ENCODE data around the gene SSUH2. TPM values are rescaled to one million over a fixed set of nuclear protein-coding genes. Genes with fewer than 3 reads are reported as not detected.

The SSUH2 gene
- total RNA-seq, 1 donor from 2014 or later, result 0.52 TPM

GRCh38 chr3:8650583-8651416 is 6.2 kb upstream of the SSUH2 start:
- H3K27ac ChIP-seq (ENCODE audit: low read depth, low read length), result no peak overlapping the region
- peaks cover 0 to 6% (median 2%) of the 10 kb centered on the region in 3 donors for H3K27me3 ChIP-seq (ENCODE audit: control insufficient read depth in 3 of 3, insufficient read depth in 3 of 3, low read length in 3 of 3)
- H3K4me3 ChIP-seq (ENCODE audit: low read length in 3 of 3), result no peak overlapping the region
- no peaks in the 10 kb centered on the region for H3K4me1 ChIP-seq (ENCODE audit: control insufficient read depth in 3 of 3, insufficient read depth in 3 of 3, low read length in 3 of 3)
- H3K36me3 ChIP-seq (ENCODE audit: control insufficient read depth in 3 of 3, insufficient read depth in 3 of 3, low read length in 3 of 3), result no peaks in the 10 kb centered on the region
- H3K9ac ChIP-seq (ENCODE audit: low read depth in 1 of 3, low read length in 3 of 3), result peak overlapping the region in 1 of 3 donors; percentile 25
- peaks cover 2 to 3% (median 2%) of the 10 kb centered on the region in 3 donors for H3K9me3 ChIP-seq (ENCODE audit: control insufficient read depth in 3 of 3, low read length in 3 of 3)

GRCh38 chr3:8649757-8650156 is 5.2 kb upstream of the SSUH2 start:
- Histone ChIP-seq H3K36me3 (ENCODE audit: control insufficient read depth in 3 of 3, insufficient read depth in 3 of 3, low read length in 3 of 3) (no peaks in the 10 kb centered on the region), H3K27me3 (ENCODE audit: control insufficient read depth in 3 of 3, insufficient read depth in 3 of 3, low read length in 3 of 3) (peaks cover 0 to 6% (median 2%) of the 10 kb centered on the region in 3 donors), H3K4me3 (ENCODE audit: low read length in 3 of 3) (no peak overlapping the region)

GRCh38 chr3:8648909-8649741 is 4.5 kb upstream of the SSUH2 start:
- no peak overlapping the region for H3K9ac ChIP-seq (ENCODE audit: low read depth in 1 of 3, low read length in 3 of 3)
- peaks cover 0 to 6% (median 2%) of the 10 kb centered on the region in 3 donors for H3K27me3 ChIP-seq (ENCODE audit: control insufficient read depth in 3 of 3, insufficient read depth in 3 of 3, low read length in 3 of 3)
- H3K9me3 ChIP-seq (ENCODE audit: control insufficient read depth in 3 of 3, low read length in 3 of 3), result peaks cover 2 to 3% (median 2%) of the 10 kb centered on the region in 3 donors
- no peaks in the 10 kb centered on the region for H3K4me1 ChIP-seq (ENCODE audit: control insufficient read depth in 3 of 3, insufficient read depth in 3 of 3, low read length in 3 of 3)
- H3K36me3 ChIP-seq (ENCODE audit: control insufficient read depth in 3 of 3, insufficient read depth in 3 of 3, low read length in 3 of 3), result no peaks in the 10 kb centered on the region
- H3K4me3 ChIP-seq (ENCODE audit: low read length in 3 of 3), result no peak overlapping the region
- no peak overlapping the region for H3K27ac ChIP-seq (ENCODE audit: low read depth, low read length)

More at GRCh38 chr3:8649757-8650156, 5.2 kb upstream of the SSUH2 start:
- Histone ChIP-seq H3K4me1 (ENCODE audit: control insufficient read depth in 3 of 3, insufficient read depth in 3 of 3, low read length in 3 of 3) (no peaks in the 10 kb centered on the region), H3K9ac (ENCODE audit: low read depth in 1 of 3, low read length in 3 of 3) (no peak overlapping the region), H3K27ac (ENCODE audit: low read depth, low read length) (no peak overlapping the region), H3K9me3 (ENCODE audit: control insufficient read depth in 3 of 3, low read length in 3 of 3) (peaks cover 2 to 3% (median 2%) of the 10 kb centered on the region in 3 donors)

- Histone ChIP-seq H3K4me3 (ENCODE audit: low read length in 3 of 3) (no peak overlapping the region), H3K27ac (ENCODE audit: low read depth, low read length) (no peak overlapping the region), H3K36me3 (ENCODE audit: control insufficient read depth in 3 of 3, insufficient read depth in 3 of 3, low read length in 3 of 3) (no peaks in the 10 kb centered on the region), H3K9me3 (ENCODE audit: control insufficient read depth in 3 of 3, low read length in 3 of 3) (no peaks in the 10 kb centered on the region), H3K27me3 (ENCODE audit: control insufficient read depth in 3 of 3, insufficient read depth in 3 of 3, low read length in 3 of 3) (peaks cover 0 to 6% (median 2%) of the 10 kb centered on the region in 3 donors), H3K4me1 (ENCODE audit: control insufficient read depth in 3 of 3, insufficient read depth in 3 of 3, low read length in 3 of 3) (no peaks in the 10 kb centered on the region), H3K9ac (ENCODE audit: low read depth in 1 of 3, low read length in 3 of 3) (no peak overlapping the region)
Observed at GRCh38 chr3:8647137-8647985, 2.8 kb upstream of the SSUH2 start.

GRCh38 chr3:8646313-8646938 is 1.8 kb upstream of the SSUH2 start:
- Histone ChIP-seq H3K4me3 (ENCODE audit: low read length in 3 of 3) (no peak overlapping the region), H3K9ac (ENCODE audit: low read depth in 1 of 3, low read length in 3 of 3) (no peak overlapping the region), H3K9me3 (ENCODE audit: control insufficient read depth in 3 of 3, low read length in 3 of 3) (no peaks in the 10 kb centered on the region), H3K27ac (ENCODE audit: low read depth, low read length) (no peak overlapping the region), H3K4me1 (ENCODE audit: control insufficient read depth in 3 of 3, insufficient read depth in 3 of 3, low read length in 3 of 3) (no peaks in the 10 kb centered on the region), H3K36me3 (ENCODE audit: control insufficient read depth in 3 of 3, insufficient read depth in 3 of 3, low read length in 3 of 3) (no peaks in the 10 kb centered on the region), H3K27me3 (ENCODE audit: control insufficient read depth in 3 of 3, insufficient read depth in 3 of 3, low read length in 3 of 3) (peaks cover 0 to 6% (median 2%) of the 10 kb centered on the region in 3 donors)

- Histone ChIP-seq H3K4me1 (ENCODE audit: control insufficient read depth in 3 of 3, insufficient read depth in 3 of 3, low read length in 3 of 3) (no peaks in the 10 kb centered on the region), H3K9ac (ENCODE audit: low read depth in 1 of 3, low read length in 3 of 3) (no peak overlapping the region), H3K4me3 (ENCODE audit: low read length in 3 of 3) (no peak overlapping the region), H3K9me3 (ENCODE audit: control insufficient read depth in 3 of 3, low read length in 3 of 3) (no peaks in the 10 kb centered on the region), H3K27me3 (ENCODE audit: control insufficient read depth in 3 of 3, insufficient read depth in 3 of 3, low read length in 3 of 3) (peaks cover 0 to 6% (median 0%) of the 10 kb centered on the region in 3 donors), H3K27ac (ENCODE audit: low read depth, low read length) (no peak overlapping the region), H3K36me3 (ENCODE audit: control insufficient read depth in 3 of 3, insufficient read depth in 3 of 3, low read length in 3 of 3) (no peaks in the 10 kb centered on the region)
Observed at GRCh38 chr3:8645712-8646111, 1.1 kb upstream of the SSUH2 start.

- Histone ChIP-seq H3K27ac (ENCODE audit: low read depth, low read length) (no peak overlapping the region), H3K4me3 (ENCODE audit: low read length in 3 of 3) (no peak overlapping the region), H3K27me3 (ENCODE audit: control insufficient read depth in 3 of 3, insufficient read depth in 3 of 3, low read length in 3 of 3) (peaks cover 0 to 1% (median 0%) of the 10 kb centered on the region in 3 donors), H3K9ac (ENCODE audit: low read depth in 1 of 3, low read length in 3 of 3) (no peak overlapping the region), H3K9me3 (ENCODE audit: control insufficient read depth in 3 of 3, low read length in 3 of 3) (no peaks in the 10 kb centered on the region), H3K36me3 (ENCODE audit: control insufficient read depth in 3 of 3, insufficient read depth in 3 of 3, low read length in 3 of 3) (no peaks in the 10 kb centered on the region), H3K4me1 (ENCODE audit: control insufficient read depth in 3 of 3, insufficient read depth in 3 of 3, low read length in 3 of 3) (peaks cover 0 to 4% (median 0%) of the 10 kb centered on the region in 3 donors)
Observed at GRCh38 chr3:8643693-8644365, 769 bp downstream of the SSUH2 start.

- Histone ChIP-seq H3K9ac (ENCODE audit: low read depth in 1 of 3, low read length in 3 of 3) (no peak overlapping the region), H3K4me1 (ENCODE audit: control insufficient read depth in 3 of 3, insufficient read depth in 3 of 3, low read length in 3 of 3) (peaks cover 0 to 5% (median 0%) of the 10 kb centered on the region in 3 donors), H3K27me3 (ENCODE audit: control insufficient read depth in 3 of 3, insufficient read depth in 3 of 3, low read length in 3 of 3) (peaks cover 0 to 2% (median 0%) of the 10 kb centered on the region in 3 donors), H3K4me3 (ENCODE audit: low read length in 3 of 3) (no peak overlapping the region), H3K36me3 (ENCODE audit: control insufficient read depth in 3 of 3, insufficient read depth in 3 of 3, low read length in 3 of 3) (no peaks in the 10 kb centered on the region), H3K9me3 (ENCODE audit: control insufficient read depth in 3 of 3, low read length in 3 of 3) (no peaks in the 10 kb centered on the region), H3K27ac (ENCODE audit: low read depth, low read length) (no peak overlapping the region)
Observed at GRCh38 chr3:8642001-8642400, 2.6 kb downstream of the SSUH2 start.

- Histone ChIP-seq H3K27me3 (ENCODE audit: control insufficient read depth in 3 of 3, insufficient read depth in 3 of 3, low read length in 3 of 3) (peaks cover 0 to 2% (median 0%) of the 10 kb centered on the region in 3 donors), H3K27ac (ENCODE audit: low read depth, low read length) (no peak overlapping the region), H3K9ac (ENCODE audit: low read depth in 1 of 3, low read length in 3 of 3) (no peak overlapping the region), H3K4me3 (ENCODE audit: low read length in 3 of 3) (no peak overlapping the region), H3K36me3 (ENCODE audit: control insufficient read depth in 3 of 3, insufficient read depth in 3 of 3, low read length in 3 of 3) (no peaks in the 10 kb centered on the region), H3K4me1 (ENCODE audit: control insufficient read depth in 3 of 3, insufficient read depth in 3 of 3, low read length in 3 of 3) (peaks cover 0 to 5% (median 0%) of the 10 kb centered on the region in 3 donors), H3K9me3 (ENCODE audit: control insufficient read depth in 3 of 3, low read length in 3 of 3) (no peaks in the 10 kb centered on the region)
Observed at GRCh38 chr3:8641472-8641871, 3.1 kb downstream of the SSUH2 start.
